ENCODE data around the gene TTYH3. TPM values are rescaled to one million over a fixed set of nuclear protein-coding genes. Genes with fewer than 3 reads are reported as not detected.

The TTYH3 gene
- total and polyA plus RNA-seq, 2 of the 8 experiments (the other 6 are each of a cell fraction or from before 2014, with no cell fraction given), result 66.2 to 169 TPM

- TF ChIP-seq JUN (IDR thresholded peaks at IDR 0.05; ENCODE audit: low read depth, low read length) (no peak), POLR2A (IDR thresholded peaks at IDR 0.05; ENCODE audit: control extremely low read depth in 1 of 2, low read depth in 2 of 2, low read length in 2 of 2) (peak in 1 of 2 experiments; percentile 40; a peak in 1 of 3 replicates), ATF2 (IDR thresholded peaks at IDR 0.05; ENCODE audit: low read length) (no peak)
- Histone ChIP-seq H3K27me3 (replicated peaks in 1 of 4; ENCODE audit: control insufficient read depth in 3 of 4, extremely low read depth in 1 of 4, insufficient read depth in 3 of 4, low read length in 3 of 4) (peaks cover 0 to 7% (median 0%) of the 10 kb centered on the region in 4 experiments; a peak in 2 of 7 replicates), H4K91ac (replicated peaks; ENCODE audit: insufficient read length, low read length) (no peak overlapping the region), H4K20me1 (replicated peaks in 1 of 2; ENCODE audit: control insufficient read depth in 1 of 2, insufficient read depth in 2 of 2, low read length in 2 of 2) (peaks cover 0 to 2% of the 10 kb centered on the region in 2 experiments), H2AK5ac (ENCODE audit: low read depth, low read length) (no peak overlapping the region), H3K56ac (replicated peaks; ENCODE audit: insufficient read length, low read depth, low read length) (no peak overlapping the region), H3K4ac (replicated peaks; ENCODE audit: insufficient read length, low read depth, low read length) (no peak overlapping the region), H3K18ac (ENCODE audit: extremely low read depth, low read length) (no peak overlapping the region), H2BK20ac (ENCODE audit: low read length) (no peak overlapping the region), H3K23ac (ENCODE audit: insufficient read length) (no peak overlapping the region), H3K9ac (replicated peaks in 1 of 4; ENCODE audit: extremely low read depth in 1 of 4, low read depth in 3 of 4, low read length in 3 of 4) (no peak overlapping the region), H3K79me1 (ENCODE audit: low read depth, low read length) (no peaks in the 10 kb centered on the region), H3K23me2 (ENCODE audit: low read depth, low read length) (no peaks in the 10 kb centered on the region), H4K8ac (ENCODE audit: extremely low read depth, insufficient read depth, low read length) (no peak overlapping the region), H2AFZ (ENCODE audit: low read length) (no peak overlapping the region), H4K5ac (ENCODE audit: insufficient read length, low read depth, low read length) (no peak overlapping the region), H2BK15ac (ENCODE audit: low read length) (no peak overlapping the region), H3K4me1 (replicated peaks in 1 of 4; ENCODE audit: control insufficient read depth in 3 of 4, insufficient read depth in 4 of 4, low read length in 3 of 4) (peaks cover 0 to 4% (median under 1%) of the 10 kb centered on the region in 4 experiments; a peak in 2 of 7 replicates), H2BK12ac (ENCODE audit: low read depth, low read length) (no peak overlapping the region), H3K36me3 (ENCODE audit: control insufficient read depth in 2 of 4, insufficient read depth in 4 of 4, low read length in 3 of 4) (peaks cover 0 to 6% (median 0%) of the 10 kb centered on the region in 4 experiments; a peak in 2 of 8 replicates), H2BK120ac (replicated peaks; ENCODE audit: low read depth, low read length) (no peak overlapping the region), H3K27ac (ENCODE audit: low read depth, low read length) (no peak overlapping the region), H3K79me2 (ENCODE audit: control insufficient read depth in 1 of 2, insufficient read depth in 2 of 2, low read length in 2 of 2) (no peaks in the 10 kb centered on the region), H3K9me3 (ENCODE audit: insufficient read depth in 2 of 2, low read depth in 1 of 2, low read length in 1 of 2) (peaks cover 0 to 4% of the 10 kb centered on the region in 2 experiments; a peak in 2 of 4 replicates), H3K4me3 (ENCODE audit: extremely low read depth in 1 of 4, insufficient read depth in 2 of 4, low read depth in 3 of 4, low read length in 4 of 4) (no peak overlapping the region), H2BK5ac (ENCODE audit: low read depth, low read length) (no peak overlapping the region), H3K4me2 (ENCODE audit: insufficient read depth in 1 of 2, low read depth in 2 of 2, low read length in 2 of 2) (no peak overlapping the region), H3K14ac (ENCODE audit: insufficient read length) (no peak overlapping the region)
- no peak for DNase-seq (ENCODE audit: low read depth in 1 of 2, low spot score in 2 of 2)
- no peak for FAIRE-seq
- CTCF ChIA-PET (ENCODE audit: partially characterized antibody), result interaction anchor here (1.0 to 8.1 kb wide), 4 partner anchors 14 to 149 kb away, joined by 3 to 83 read pairs (median 10); no protein-coding TSS in a partner anchor
- 88% methylated on average over 14 of the region's 18 CpGs; no CpG with 5 or more reads in 1 of the 2 experiments for WGBS, 2 experiments (ENCODE audit: extremely low coverage in 1 of 2, insufficient coverage in 1 of 2, insufficient read length in 1 of 2, insufficient replicate concordance in 2 of 2, low coverage in 1 of 2, low lambda C conversion rate in 2 of 2, missing lambda C conversion rate in 1 of 2)
- POLR2A ChIA-PET (ENCODE audit: partially characterized antibody), result interaction anchor here (0.9 to 2.3 kb wide), 3 partner anchors 10 to 62 kb away, joined by 3 to 8 read pairs (median 3); partner anchors contain the start of gene TTYH3
Measured at GRCh38 chr7:2666588-2667250, 34.9 kb downstream of the TTYH3 start.

Data from H1 (cell line).